UCSD-AML1 (cell line): ENCODE results near the gene CRBN.

Source experiments
- DNase-seq: peaks from one replicate; lab custom pipeline; 2025; ENCODE audit not compliant: unreplicated experiment; lab: John Stamatoyannopoulos, UW

The CRBN gene

GRCh38 chr3:3113042-3113709 lies 66.3 kb downstream of the CRBN start:
- DNase-seq, result no peak

DNA sequence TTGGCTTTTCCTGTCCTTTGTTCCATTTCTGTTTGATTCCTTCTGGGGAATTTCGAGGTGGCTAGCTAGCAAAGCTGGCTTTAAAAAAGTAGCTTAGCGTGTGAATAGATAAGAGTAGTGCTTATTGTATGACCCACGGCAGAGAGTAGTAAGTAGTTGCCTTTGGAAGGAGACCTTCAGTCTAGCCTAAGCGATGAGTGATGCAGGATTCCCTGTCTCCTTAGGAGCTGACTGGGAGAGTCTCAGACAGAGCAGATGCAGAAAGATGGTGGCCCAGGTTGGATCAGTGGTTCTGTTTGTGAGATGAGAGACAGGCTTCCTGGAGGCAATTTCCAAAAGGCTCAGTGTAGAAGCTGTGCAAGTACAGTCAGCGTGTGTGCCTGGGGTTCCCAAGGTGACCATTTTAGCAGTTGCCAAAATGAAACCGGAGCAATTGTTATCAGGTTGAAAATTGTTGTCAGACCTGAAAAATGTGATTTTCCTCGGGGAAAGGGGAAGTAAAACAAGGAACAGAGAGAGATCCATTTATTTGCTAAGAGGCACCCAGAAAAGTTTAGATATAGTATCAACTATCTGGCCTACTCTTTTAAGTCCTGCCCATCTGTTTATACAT lies 68.6 kb downstream of the CRBN start:
- DNase-seq, result no peak

DNA sequence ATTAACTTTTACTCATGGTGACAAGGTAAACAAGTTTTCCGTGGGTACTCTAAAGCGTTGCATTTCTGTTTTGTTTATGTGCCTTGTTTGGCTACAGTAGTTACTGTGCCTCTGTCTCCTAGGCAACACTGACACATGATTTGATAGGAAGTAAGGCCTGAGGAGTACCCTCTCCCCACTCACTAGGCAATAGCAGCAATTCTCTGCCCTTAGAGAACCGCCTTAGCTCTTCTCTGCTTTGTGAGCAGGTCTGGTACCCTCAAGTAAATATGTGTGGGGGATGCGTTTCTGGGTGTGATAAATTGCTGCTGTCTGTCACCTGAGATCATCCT lies 69.2 kb downstream of the CRBN start, which contains the start of gene IL5RA:
Gene IL5RA, minus strand, starts transcription at position 76 of the 332 bp plus-strand sequence. CDS start 5,390 bp downstream, outside the sequence.
- DNase-seq, result no peak

DNA sequence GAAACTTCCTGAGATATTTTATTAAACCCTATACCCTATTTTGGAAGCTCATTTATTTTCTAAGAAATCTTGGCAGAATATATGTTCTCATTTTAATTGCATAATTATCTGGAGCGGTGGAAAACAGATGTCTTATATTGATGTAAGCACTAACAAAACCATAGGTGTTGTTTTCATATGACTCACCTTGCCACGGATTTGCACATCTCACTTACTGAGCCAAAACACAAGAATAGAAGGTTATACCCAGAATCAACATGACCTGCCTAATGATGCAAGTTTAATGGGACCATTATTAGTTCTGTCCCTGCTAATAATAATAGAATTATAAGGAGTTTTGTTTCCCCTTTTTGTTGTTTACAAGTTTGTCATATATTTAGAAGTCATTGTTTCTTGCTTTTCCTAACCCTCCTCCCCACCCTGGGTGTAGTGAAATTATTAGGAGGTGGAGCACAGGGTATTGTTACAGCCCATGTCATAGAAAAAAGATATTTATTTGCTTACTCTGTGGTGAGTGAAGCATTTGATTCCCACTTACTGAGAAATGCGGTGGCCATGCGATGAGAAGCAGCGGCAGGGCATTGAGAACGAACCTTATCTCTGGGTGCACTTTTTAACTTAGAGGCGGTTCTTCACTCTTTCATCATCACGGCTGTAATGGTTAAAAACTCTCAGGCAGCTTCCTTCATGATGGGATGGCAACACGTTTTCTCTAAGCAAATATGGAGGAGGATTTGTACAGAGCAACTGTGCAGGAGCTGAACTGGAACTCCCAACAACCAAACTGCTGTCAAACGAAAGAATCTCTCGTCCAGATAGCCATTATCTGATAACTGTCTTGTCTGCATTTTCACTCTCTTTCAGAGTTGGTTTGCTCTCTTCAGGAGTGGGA lies 69.8 kb downstream of the CRBN start:
- no peak for DNase-seq

GRCh38 chr3:3107858-3108257 lies 71.6 kb downstream of the CRBN start:
- DNase-seq, result no peak

DNA sequence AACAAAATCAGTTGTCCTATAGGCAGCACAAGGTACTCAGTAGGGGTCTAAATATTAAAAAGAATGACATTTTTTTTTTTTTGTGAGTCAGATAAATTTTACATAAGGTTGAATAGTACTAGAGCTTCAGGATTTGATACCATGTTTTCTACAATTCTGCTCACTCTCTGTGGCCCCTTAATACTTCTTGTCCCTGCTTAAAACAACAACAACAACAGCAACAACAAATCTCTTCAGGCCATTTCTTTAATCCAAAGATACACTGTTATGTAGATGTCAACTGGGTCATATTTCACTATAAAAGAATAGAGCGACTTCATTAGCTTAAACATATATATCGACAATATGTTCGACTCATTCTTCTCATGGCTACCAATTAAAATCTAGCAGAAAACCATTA lies 72.3 kb downstream of the CRBN start:
- DNase-seq, result no peak

GRCh38 chr3:3105815-3106214 lies 73.7 kb downstream of the CRBN start:
- no peak for DNase-seq

- DNase-seq, result no peak
These were observed 74.2 kb downstream of the CRBN start for GRCh38 chr3:3105246-3105645.

DNA sequence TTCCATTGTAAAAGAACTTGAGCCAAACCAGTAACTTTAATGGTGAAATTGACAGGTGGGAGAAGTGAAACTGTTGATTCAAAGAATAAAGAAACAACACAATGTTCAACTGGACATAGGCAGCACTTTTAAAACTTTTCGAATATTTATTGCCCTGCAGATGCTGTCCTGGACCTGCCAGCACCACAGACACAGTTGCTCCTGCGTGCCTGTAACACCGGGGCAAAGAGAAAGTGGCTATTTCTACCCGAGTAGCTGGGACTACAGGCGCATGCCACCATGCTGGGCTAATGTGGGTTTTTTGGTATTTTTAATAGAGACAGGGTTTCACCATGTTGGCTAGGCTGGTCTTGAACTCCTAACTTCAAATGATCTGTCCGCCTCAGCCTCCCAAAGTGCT lies 76.7 kb downstream of the CRBN start:
- no peak for DNase-seq

- DNase-seq, result no peak
These were observed 77.6 kb downstream of the CRBN start for GRCh38 chr3:3101660-3102458.
